Osteoblast (primary cell): ENCODE results near the gene PLEKHA7. TPM values are rescaled to one million over a fixed set of nuclear protein-coding genes. Genes with fewer than 3 reads are reported as not detected.

Experiments
- DNase-seq: peaks from one replicate; pipeline ENCODE4 v3.0.0; 2011; ENCODE audit warnings: low spot score, mixed read lengths; ENCODE audit not compliant: insufficient read length; ENCODE audit errors: missing footprints
- H2AFZ ChIP-seq: 2 replicates; pipeline ENCODE4 v1.6.0; 2011; ENCODE audit warnings: mild to moderate bottlenecking, low read length
- H3K27ac ChIP-seq: 2 replicates; pipeline ENCODE4 v1.5.1; 2011; ENCODE audit warnings: mild to moderate bottlenecking, low read depth, low read length, moderate library complexity
- H3K27me3 ChIP-seq: 2 replicates; pipeline ENCODE4 v1.6.0; 2012; ENCODE audit warnings: mild to moderate bottlenecking, control low read depth, inconsistent platforms, low read length, moderate library complexity; ENCODE audit not compliant: insufficient read depth
- H3K36me3 ChIP-seq: 2 replicates; pipeline ENCODE4 v1.5.1; 2011; ENCODE audit warnings: mild to moderate bottlenecking, low read length, control low read depth, moderate library complexity; ENCODE audit not compliant: insufficient read depth
- H3K4me1 ChIP-seq: 2 replicates; pipeline ENCODE4 v1.5.1; 2011; ENCODE audit warnings: mild to moderate bottlenecking, low read length, control low read depth, moderate library complexity; ENCODE audit not compliant: insufficient read depth
- H3K4me2 ChIP-seq: 2 replicates; pipeline ENCODE4 v1.6.0; 2011; ENCODE audit warnings: mild to moderate bottlenecking, low read length; ENCODE audit not compliant: insufficient read depth
- H3K4me3 ChIP-seq: fragments of 200-600 bp; sonication (generic); 3 replicates; pipeline ENCODE4 v1.5.1; 2012; ENCODE audit warnings: mild to moderate bottlenecking, low read length, inconsistent platforms; ENCODE audit not compliant: insufficient read depth
- H3K79me2 ChIP-seq: 2 replicates; pipeline ENCODE4 v1.6.0; 2012; ENCODE audit warnings: mild to moderate bottlenecking, low read length, control low read depth, inconsistent platforms; ENCODE audit not compliant: insufficient read depth
- H3K9me3 ChIP-seq: 2 replicates; pipeline ENCODE4 v1.5.1; 2011; ENCODE audit warnings: low read depth, low read length, control low read depth
- H4K20me1 ChIP-seq: 2 replicates; pipeline ENCODE4 v1.6.0; 2012; ENCODE audit warnings: mild to moderate bottlenecking, low read length, control low read depth; ENCODE audit not compliant: insufficient read depth
- CTCF ChIP-seq: IDR thresholded peaks from 2 replicates; pipeline ENCODE4 v1.5.1; 2011; ENCODE audit warnings: mild to moderate bottlenecking, low read depth, low read length, moderate library complexity; ENCODE audit errors: extremely low read depth
- total RNA-seq: library from RNA; depleted of rRNA; stranded (reverse); fragments of >200 nt; gene quantifications from 2 replicates; pipeline ENCODE4 v1.2.3, GENCODE V29; 2012

PLEKHA7 gene
- total RNA-seq, 1 donor = 1.1 TPM

- H3K27me3 ChIP-seq = no peaks in the 10 kb centered on the region
- DNase-seq = no peak
- H3K79me2 ChIP-seq = no peaks in the 10 kb centered on the region
- no peaks in the 10 kb centered on the region for H3K36me3 ChIP-seq
- H4K20me1 ChIP-seq = no peaks in the 10 kb centered on the region
- no peak overlapping the region for H2AFZ ChIP-seq
- H3K27ac ChIP-seq = no peak overlapping the region
- H3K4me3 ChIP-seq = no peak overlapping the region
- no peak overlapping the region for H3K4me2 ChIP-seq
- no peaks in the 10 kb centered on the region for H3K9me3 ChIP-seq
- peaks cover 2% of the 10 kb centered on the region for H3K4me1 ChIP-seq
- no peak for TF ChIP-seq CTCF
These were observed 215.0 kb downstream of the PLEKHA7 start for GRCh38 chr11:16799221-16799620.

- H3K27ac ChIP-seq = no peak overlapping the region
- H3K27me3 ChIP-seq = no peaks in the 10 kb centered on the region
- no peak overlapping the region for H3K4me3 ChIP-seq
- no peak for TF ChIP-seq CTCF
- no peaks in the 10 kb centered on the region for H3K9me3 ChIP-seq
- no peak for DNase-seq
- no peaks in the 10 kb centered on the region for H3K79me2 ChIP-seq
- no peak overlapping the region for H3K4me2 ChIP-seq
- no peak overlapping the region for H2AFZ ChIP-seq
- H3K36me3 ChIP-seq = no peaks in the 10 kb centered on the region
- no peaks in the 10 kb centered on the region for H4K20me1 ChIP-seq
- H3K4me1 ChIP-seq = peaks cover 11% of the 10 kb centered on the region
These were observed 216.4 kb downstream of the PLEKHA7 start for GRCh38 chr11:16797776-16798175.

- Histone ChIP-seq H3K27ac (no peak overlapping the region), H4K20me1 (no peaks in the 10 kb centered on the region), H3K27me3 (no peaks in the 10 kb centered on the region), H3K79me2 (no peaks in the 10 kb centered on the region), H3K4me2 (no peak overlapping the region), H3K4me3 (no peak overlapping the region), H3K36me3 (no peaks in the 10 kb centered on the region), H2AFZ (no peak overlapping the region), H3K9me3 (no peaks in the 10 kb centered on the region), H3K4me1 (peaks cover 26% of the 10 kb centered on the region)
- no peak for DNase-seq
- no peak for TF ChIP-seq CTCF
These were observed 217.9 kb downstream of the PLEKHA7 start for GRCh38 chr11:16796311-16796710.

- no peak overlapping the region for H3K27ac ChIP-seq
- no peaks in the 10 kb centered on the region for H4K20me1 ChIP-seq
- TF ChIP-seq CTCF = no peak
- H3K79me2 ChIP-seq = no peaks in the 10 kb centered on the region
- peaks cover 30% of the 10 kb centered on the region for H3K4me1 ChIP-seq
- H3K4me3 ChIP-seq = no peak overlapping the region
- no peak for DNase-seq
- no peaks in the 10 kb centered on the region for H3K36me3 ChIP-seq
- H3K4me2 ChIP-seq = no peak overlapping the region
- no peak overlapping the region for H2AFZ ChIP-seq
- no peaks in the 10 kb centered on the region for H3K27me3 ChIP-seq
- no peaks in the 10 kb centered on the region for H3K9me3 ChIP-seq
These were observed 219.1 kb downstream of the PLEKHA7 start for GRCh38 chr11:16795146-16795545.
